IPS-18c (cell line): ENCODE measurements around the gene DOCK9.

Source experiments
- H3K4me3 ChIP-seq: 2 replicates; pipeline ENCODE4 v1.7.0; 2013; ENCODE audit warnings: low read depth, mild to moderate bottlenecking, low read length, moderate library complexity; ENCODE audit not compliant: insufficient read depth
- H3K9me3 ChIP-seq: one replicate; pipeline ENCODE4 v1.6.1; 2013; ENCODE audit warnings: mild to moderate bottlenecking, low read length, moderate library complexity; ENCODE audit not compliant: control insufficient read depth, insufficient read depth

The DOCK9 gene

GRCh38 chr13:98838776-98839175, 139.1 kb downstream of the DOCK9 start:
- Histone ChIP-seq H3K4me3 (no peak overlapping the region), H3K9me3 (no peaks in the 10 kb centered on the region)

- no peaks in the 10 kb centered on the region for H3K9me3 ChIP-seq
- H3K4me3 ChIP-seq, result no peak overlapping the region
Observed at GRCh38 chr13:98837896-98838295, 140.0 kb downstream of the DOCK9 start.

GRCh38 chr13:98835156-98835555, 142.7 kb downstream of the DOCK9 start:
- Histone ChIP-seq H3K9me3 (no peaks in the 10 kb centered on the region), H3K4me3 (no peak overlapping the region)

GRCh38 chr13:98834254-98834960, 143.5 kb downstream of the DOCK9 start:
- Histone ChIP-seq H3K9me3 (no peaks in the 10 kb centered on the region), H3K4me3 (no peak overlapping the region)

GRCh38 chr13:98831236-98831635, 146.6 kb downstream of the DOCK9 start:
- no peak overlapping the region for H3K4me3 ChIP-seq
- H3K9me3 ChIP-seq, result no peaks in the 10 kb centered on the region

GRCh38 chr13:98829541-98829940, 148.3 kb downstream of the DOCK9 start:
- Histone ChIP-seq H3K4me3 (no peak overlapping the region), H3K9me3 (no peaks in the 10 kb centered on the region)

GRCh38 chr13:98828614-98829013, 149.2 kb downstream of the DOCK9 start:
- H3K4me3 ChIP-seq, result no peak overlapping the region

GRCh38 chr13:98827449-98827848, 150.4 kb downstream of the DOCK9 start:
- Histone ChIP-seq H3K4me3 (no peak overlapping the region), H3K9me3 (no peaks in the 10 kb centered on the region)

More at GRCh38 chr13:98828614-98829013, 149.2 kb downstream of the DOCK9 start:
- H3K9me3 ChIP-seq, result no peaks in the 10 kb centered on the region

- Histone ChIP-seq H3K4me3 (no peak overlapping the region), H3K9me3 (no peaks in the 10 kb centered on the region)
Observed at GRCh38 chr13:98826146-98826545, 151.7 kb downstream of the DOCK9 start.

GRCh38 chr13:98825659-98826058, 152.2 kb downstream of the DOCK9 start:
- Histone ChIP-seq H3K4me3 (no peak overlapping the region), H3K9me3 (no peaks in the 10 kb centered on the region)

- no peaks in the 10 kb centered on the region for H3K9me3 ChIP-seq
- no peak overlapping the region for H3K4me3 ChIP-seq
Observed at GRCh38 chr13:98824376-98825160, 153.3 kb downstream of the DOCK9 start.

GRCh38 chr13:98823442-98823841, 154.4 kb downstream of the DOCK9 start:
- Histone ChIP-seq H3K9me3 (no peaks in the 10 kb centered on the region), H3K4me3 (no peak overlapping the region)

GRCh38 chr13:98822225-98822606, 155.6 kb downstream of the DOCK9 start:
- Histone ChIP-seq H3K4me3 (no peak overlapping the region), H3K9me3 (no peaks in the 10 kb centered on the region)

- no peaks in the 10 kb centered on the region for H3K9me3 ChIP-seq
- H3K4me3 ChIP-seq, result no peak overlapping the region
Observed at GRCh38 chr13:98821372-98822224, 156.3 kb downstream of the DOCK9 start.

GRCh38 chr13:98820744-98821371, 157.0 kb downstream of the DOCK9 start:
- Histone ChIP-seq H3K9me3 (no peaks in the 10 kb centered on the region), H3K4me3 (no peak overlapping the region)

- H3K9me3 ChIP-seq, result no peaks in the 10 kb centered on the region
- H3K4me3 ChIP-seq, result no peak overlapping the region
Observed at GRCh38 chr13:98820300-98820699, 157.6 kb downstream of the DOCK9 start.

- Histone ChIP-seq H3K9me3 (no peaks in the 10 kb centered on the region), H3K4me3 (no peak overlapping the region)
Observed at GRCh38 chr13:98819382-98820010, 158.4 kb downstream of the DOCK9 start.
